Heart right ventricle (tissue), 16 donors: Measurements from ENCODE around the gene MMP28. TPM values are rescaled to one million over a fixed set of nuclear protein-coding genes. Genes with fewer than 3 reads are reported as not detected.

ENCODE experiments used
- ATAC-seq, 8 donors: fragments of 200-7000 bp; cut with Tn5 transposase; one replicate each; pipeline ENCODE4 v1.9.1; 2020; ENCODE audit warnings: mild to moderate bottlenecking in 8 of 8, moderate library complexity in 8 of 8, moderate number of reproducible peaks in 1 of 8
- DNase-seq, 2 donors: peaks; one replicate each; pipeline ENCODE4 v3.0.0-alpha.2; 2020
- H3K27ac ChIP-seq, 10 donors: fragments of 200-600 bp; sonication (generic) in 2 of 10; one replicate each; pipeline versions ENCODE4 v1.5.0 to v1.8.0; 2020 to 2022; ENCODE audit warnings: mild to moderate bottlenecking in 3 of 10
- H3K27me3 ChIP-seq, 7 donors: fragments of 200-600 bp; one replicate each; pipeline ENCODE4 v1.8.0; 2021 to 2022; ENCODE audit warnings: mild to moderate bottlenecking in 2 of 7
- H3K36me3 ChIP-seq, 9 donors: fragments of 200-600 bp; sonication (generic) in 1 of 9; one replicate each; pipeline versions ENCODE4 v1.5.0 to v1.8.0; 2020 to 2022; ENCODE audit warnings: mild to moderate bottlenecking in 2 of 9
- H3K4me1 ChIP-seq, 9 donors: fragments of 200-600 bp; sonication (generic) in 1 of 9; one replicate each; pipeline versions ENCODE4 v1.5.0 to v1.8.0; 2020 to 2022; ENCODE audit warnings: mild to moderate bottlenecking in 4 of 9
- H3K4me3 ChIP-seq, 10 donors: fragments of 200-600 bp; sonication (generic) in 2 of 10; one replicate each; pipeline versions ENCODE4 v1.5.0 to v1.8.0; 2020 to 2022; ENCODE audit warnings: mild to moderate bottlenecking in 7 of 10, moderate library complexity in 2 of 10
- H3K9me3 ChIP-seq, 11 donors: fragments of 200-600 bp in 10 of 11; sonication (generic) in 2 of 11; one replicate each; pipeline versions ENCODE4 v1.5.0 to v1.8.0; 2013 to 2022; ENCODE audit warnings: mild to moderate bottlenecking in 2 of 11, control low read depth in 1 of 11, moderate library complexity in 1 of 11
- CTCF ChIP-seq, 9 donors: fragments of 200-600 bp; sonication (generic) in 2 of 9; IDR thresholded peaks; one replicate each; pipeline versions ENCODE4 v1.5.0 to v1.8.0; 2021 to 2022; ENCODE audit warnings: antibody characterized with exemption in 9 of 9, mild to moderate bottlenecking in 5 of 9, moderate library complexity in 1 of 9
- WGBS, 2 donors: extraction: QIAGEN DNeasy Blood & Tissue Kit; methylation state at CpG; one replicate each; pipeline ENCODE4 v1.1.7; 2013; ENCODE audit warnings: inconsistent platforms in 1 of 2; 5-methylcytosine and 5-hydroxymethylcytosine counted together
- intact Hi-C, 10 donors: fragments of 100-400 bp; cut with DNase I; formaldehyde crosslinking; loops; one replicate each; pipeline versions ENCODE4 v1.11.1 to v1.14.2; 2022
- long read RNA-seq, 3 donors: library from polyadenylated mRNA; unstranded; transcript quantifications; one replicate each; pipeline ENCODE4 v2.0.0, GENCODE V29; 2020 to 2021
- polyA plus RNA-seq, 2 donors: library from polyadenylated mRNA; stranded (reverse); fragments of 200-250 nt; gene quantifications; one replicate each; pipeline ENCODE4 v1.2.3, GENCODE V29; 2013
- total RNA-seq, 10 donors: library from RNA; stranded (reverse); fragmentation: NEBNext Ultra II Directional in 3 of 10; extraction: Animal tissue kit (Norgen Biotek cat#: 25700) in 3 of 10; gene quantifications; one replicate each; pipeline versions ENCODE4 v1.2.1 to v1.2.4, GENCODE V29; 2021 to 2023
- donor health status: Arrhythmogenic right ventricular cardiomyopathy.
- donor health status: ischemic (EF 13 %, LVEDD 7.1; RV severe dilation, severe dysfunction).
- donor health status: healthy with polysubstance abuse.
- donor health status: DM: no; HTN: yes; CAD: no.
- donor health status: DM: no; HTN: no; CAD: no.
- donor health status: ischemic (EF 25% LVEDD 6.9; RV normal size, moderate dysfunction).
- donor health status: ischemic (EF 25% LVEDD 5.7; RV mildly dilated, moderate dysfunction).
- donor health status: healthy.
- donor health status: DM: yes; HTN: yes; CAD: no.
- donor health status: Ischemic cardiomyopathy.
- donor health status: ischemic (EF 35%, LVEDD 5.7; RV mildly dilated, moderate dysfunction).
- donor health status: nonischemic (EF 11% LVEDD 7.7; RV severe dilation, severe dysfunction).
- donor health status: DM: yes; HTN: yes; CAD: no.
- donor health status: PGD.
- donor health status: ischemic (EF 29% LVEDD 5.4; RV normal size, mild dysfunction).
- donor health status: nonischemic (EF 23%, LVEDD 6.1; RV moderate dilation, normal function).

The MMP28 gene
- total RNA-seq (1 to 10 TPM; 1.4 to 3.4 (median 1.9) TPM), polyA plus RNA-seq (1 to 10 TPM; 5.4 to 7.4 TPM)
- long read RNA-seq, donor 1, partial matches to known transcripts, result 3 of 8 reads
- long read RNA-seq, donor 1, other reads (novel, unspliced or antisense), result 1 of 8 reads
- long read RNA-seq, donor 2, partial matches to known transcripts, result 1 of 5 reads
- long read RNA-seq, donor 2, other reads (novel, unspliced or antisense), result 2 of 5 reads
- long read RNA-seq, donor 3, partial matches to known transcripts, result 0 of 3 reads
- long read RNA-seq, donor 3, other reads (novel, unspliced or antisense), result 2 of 3 reads

DNA sequence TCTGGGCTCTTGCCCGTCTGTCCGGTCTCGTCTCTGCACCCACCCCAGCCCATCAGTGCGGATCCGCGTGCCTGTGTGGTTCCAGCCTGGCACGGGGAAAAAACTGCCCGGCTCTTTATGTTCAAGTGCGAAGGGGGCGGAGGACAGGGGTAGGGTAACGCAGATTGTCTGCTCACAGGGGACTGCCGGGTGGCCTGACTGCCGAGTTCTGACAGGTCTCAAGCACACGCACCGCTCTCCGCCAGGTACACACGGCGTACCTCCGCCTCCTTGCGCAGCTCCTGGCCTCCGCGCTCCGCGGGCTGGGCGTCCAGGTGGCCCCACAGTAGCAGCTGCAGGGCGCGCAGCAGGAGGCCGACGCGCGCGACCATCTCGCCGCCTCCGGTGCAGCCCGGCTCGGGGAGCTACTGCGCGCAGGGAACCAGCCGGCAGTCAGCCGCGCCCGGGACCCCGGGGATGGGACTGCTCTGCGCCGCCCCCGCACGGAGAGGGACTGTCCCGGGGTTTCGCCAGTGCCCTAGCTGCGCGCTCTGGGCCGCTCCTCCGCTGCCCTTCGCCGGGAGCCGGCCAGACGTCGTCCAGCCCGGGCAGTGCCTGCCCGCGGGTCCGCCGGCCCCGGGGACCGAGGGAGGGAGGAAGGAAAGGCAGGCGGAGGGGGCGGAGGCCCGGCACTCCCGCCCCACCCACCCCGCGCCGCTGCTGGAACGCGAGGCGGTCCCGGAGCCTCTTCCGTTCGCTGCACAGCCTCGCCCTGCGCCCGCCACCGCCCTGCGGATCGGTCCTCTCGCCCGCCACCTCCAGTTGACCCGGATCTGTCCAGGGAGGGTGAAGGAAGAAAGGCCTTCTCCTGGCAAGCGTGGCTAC, at the start of gene MMP28:
Gene MMP28, minus strand, starts transcription at position 635 of the 864 bp plus-strand sequence. Its CDS starts 264 bp downstream, at position 371.
- peak in 1 of 2 donors; percentile 57 for DNase-seq
- peaks cover 0 to 10% (median 0%) of the 10 kb centered on the region in 11 donors for H3K9me3 ChIP-seq
- peak within 1 kb of the TSS; percentile 44 to 75 (median 66) for H3K4me3 ChIP-seq
- H3K27me3 ChIP-seq, result peaks cover 0 to 64% (median 14%) of the 10 kb centered on the region in 7 donors
- intact Hi-C loops, result no loop called here
- no peaks in the 10 kb centered on the region for H3K36me3 ChIP-seq
- peak within 1 kb of the TSS in 3 of 10 donors; percentile 10 to 49 (median 47) for H3K27ac ChIP-seq
- ATAC-seq, result peak; percentile 63 to 74 (median 68)
- 1% methylated on average over 62 to 89 of the region's 89 CpGs for WGBS, 2 donors
- peaks cover 7 to 32% (median 25%) of the 10 kb centered on the region in 9 donors for H3K4me1 ChIP-seq
- no peak for TF ChIP-seq CTCF (IDR thresholded peaks at IDR 0.05)

GRCh38 chr17:35844547-35844946, 49.1 kb upstream of the MMP28 start:
- Histone ChIP-seq H3K27me3 (no peaks in the 10 kb centered on the region), H3K4me3 (no peak overlapping the region), H3K9me3 (no peaks in the 10 kb centered on the region), H3K27ac (no peak overlapping the region), H3K4me1 (peaks cover 0 to 9% (median 0%) of the 10 kb centered on the region in 9 donors), H3K36me3 (peaks cover 0 to 99% (median 67%) of the 10 kb centered on the region in 9 donors)
- 98% methylated on average over 19 of the region's 19 CpGs for WGBS, 2 donors
- DNase-seq, result no peak
- ATAC-seq, result peak in 2 of 8 donors; percentile 27 to 39
- intact Hi-C loops, result no loop called here
- no peak for TF ChIP-seq CTCF (IDR thresholded peaks at IDR 0.05)

DNA sequence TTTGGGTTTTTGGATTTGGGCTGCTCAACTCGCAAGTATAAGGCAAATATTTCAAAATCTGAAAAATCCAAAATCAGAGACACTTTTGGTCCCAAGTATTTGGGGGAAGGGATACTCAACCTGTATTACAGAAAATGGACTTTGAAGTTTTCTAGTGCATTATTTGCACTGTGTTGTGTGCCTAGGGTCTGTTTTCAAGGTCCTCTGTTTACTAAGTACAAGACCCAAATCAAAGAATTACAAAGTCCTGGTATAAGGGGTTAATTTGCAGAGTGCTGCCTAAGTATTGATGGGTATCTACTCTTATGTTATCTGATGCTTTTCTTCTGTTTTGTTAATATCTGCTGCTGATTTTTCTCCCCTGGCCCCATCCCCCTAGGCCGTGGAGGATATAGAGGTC, 48.3 kb upstream of the MMP28 start:
- intact Hi-C loops, result no loop called here
- 96 to 100% methylated on average over 2 of the region's 2 CpGs for WGBS, 2 donors
- ATAC-seq (no peak), DNase-seq (no peak)
- no peaks in the 10 kb centered on the region for H3K9me3 ChIP-seq
- no peak overlapping the region for H3K27ac ChIP-seq
- TF ChIP-seq CTCF (IDR thresholded peaks at IDR 0.05), result no peak
- peaks cover 0 to 100% (median 72%) of the 10 kb centered on the region in 9 donors for H3K36me3 ChIP-seq
- no peak overlapping the region for H3K4me3 ChIP-seq
- H3K27me3 ChIP-seq, result no peaks in the 10 kb centered on the region
- peaks cover 0 to 9% (median 0%) of the 10 kb centered on the region in 9 donors for H3K4me1 ChIP-seq

DNA sequence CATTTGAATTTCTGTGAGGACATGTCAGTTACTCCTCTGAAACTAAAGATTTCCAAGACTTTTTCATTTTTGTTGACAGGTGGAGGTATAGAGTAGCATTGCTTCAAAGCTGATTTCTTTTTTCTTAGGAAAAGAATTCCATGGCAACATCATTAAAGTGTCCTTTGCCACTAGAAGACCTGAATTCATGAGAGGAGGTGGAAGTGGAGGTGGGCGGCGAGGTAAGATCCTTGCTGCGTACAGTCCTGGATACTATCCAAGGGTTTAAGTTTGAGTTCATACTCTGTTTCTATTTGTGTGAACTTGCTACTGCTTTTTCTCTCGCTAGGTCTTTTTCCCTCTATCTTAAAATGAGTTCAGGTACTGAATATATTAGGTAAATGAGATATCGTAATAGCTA, 46.8 kb upstream of the MMP28 start:
- Histone ChIP-seq H3K4me3 (no peak overlapping the region), H3K9me3 (no peaks in the 10 kb centered on the region), H3K27me3 (no peaks in the 10 kb centered on the region), H3K27ac (no peak overlapping the region), H3K4me1 (peaks cover 0 to 3% (median 0%) of the 10 kb centered on the region in 9 donors), H3K36me3 (peaks cover 0 to 100% (median 79%) of the 10 kb centered on the region in 9 donors)
- 97 to 98% methylated on average over 5 of the region's 5 CpGs for WGBS, 2 donors
- intact Hi-C loops, result no loop called here
- ATAC-seq (no peak), DNase-seq (no peak)
- TF ChIP-seq CTCF (IDR thresholded peaks at IDR 0.05), result no peak
